B cell (primary cell): ENCODE data around the gene CNPPD1. TPM values are rescaled to one million over a fixed set of nuclear protein-coding genes. Genes with fewer than 3 reads are reported as not detected.

Source experiments
- ATAC-seq: fragments of 200-7000 bp; cut with Tn5 transposase; one replicate; pipeline ENCODE4 v1.10.0; 2021; ENCODE audit warnings: low read depth, mild to moderate bottlenecking, moderate number of reproducible peaks, moderate library complexity
- CTCF ChIA-PET: fragments of 350-600 bp; sonication (Branson Sonifier 250); formaldehyde crosslinking; loops from one replicate; lab custom pipeline; 2021; ENCODE audit warnings: antibody characterized with exemption, inconsistent platforms; lab: Charles Lee
- POLR2A ChIA-PET: fragments of 350-600 bp; sonication (Branson Sonifier 250); formaldehyde crosslinking; loops from one replicate; lab custom pipeline; 2021; ENCODE audit warnings: antibody characterized with exemption; lab: Charles Lee
- DNase-seq: peaks from one replicate; pipeline ENCODE4 v3.0.0; 2013
- H2AFZ ChIP-seq: 2 replicates; pipeline ENCODE4 v1.6.1; 2012; ENCODE audit warnings: mild to moderate bottlenecking, low read depth, low read length; ENCODE audit not compliant: insufficient read depth, poor library complexity, severe bottlenecking
- H3K27ac ChIP-seq, 2 donors: 1 replicate in 1 of 2; 2 replicates in 1 of 2; pipeline ENCODE4 v1.5.1; 2012 to 2013; ENCODE audit warnings: low read length in 2 of 2, mild to moderate bottlenecking in 2 of 2, moderate library complexity in 1 of 2
- H3K27me3 ChIP-seq, 4 experiments: fragments of 200-600 bp in 1 of 4; sonication (generic) in 1 of 4; replicated peaks in 1 of 4; 1 replicate in 2 of 4; 2 replicates in 2 of 4; pipeline versions ENCODE4 v1.6.1 to v1.7.0; 2013 to 2016; ENCODE audit warnings: low read length in 3 of 4, mild to moderate bottlenecking in 2 of 4, mixed read lengths in 1 of 4, moderate library complexity in 1 of 4; ENCODE audit not compliant: insufficient read depth in 4 of 4, control insufficient read depth in 3 of 4; ENCODE audit errors: control extremely low read depth in 1 of 4
- H3K36me3 ChIP-seq, 2 experiments: replicated peaks in 1 of 2; 1 replicate in 1 of 2; 2 replicates in 1 of 2; pipeline versions ENCODE4 v1.6.1 to v1.7.1; 2013; ENCODE audit warnings: low read length in 1 of 2; ENCODE audit not compliant: insufficient read depth in 2 of 2, control insufficient read depth in 1 of 2; ENCODE audit errors: control extremely low read depth in 1 of 2, extremely low read depth in 1 of 2
- H3K4me1 ChIP-seq, 2 donors: fragments of 200-600 bp in 1 of 2; sonication (generic) in 1 of 2; 1 replicate in 1 of 2; 2 replicates in 1 of 2; pipeline versions ENCODE4 v1.5.1 to v1.6.1; 2013 to 2017; ENCODE audit warnings: low read length in 2 of 2; ENCODE audit not compliant: control insufficient read depth in 2 of 2, insufficient read depth in 2 of 2
- H3K4me2 ChIP-seq: replicated peaks from 2 replicates; pipeline ENCODE3; 2012; ENCODE audit warnings: mild to moderate bottlenecking, low read depth, low read length; ENCODE audit not compliant: poor library complexity, severe bottlenecking
- H3K4me3 ChIP-seq, 5 experiments: fragments of 200-600 bp in 1 of 5; sonication (generic) in 1 of 5; 1 replicate in 3 of 5; 2 replicates in 2 of 5; pipeline versions ENCODE4 v1.5.1 to v1.7.0; 2011 to 2016; ENCODE audit warnings: low read length in 4 of 5, mild to moderate bottlenecking in 4 of 5, low read depth in 2 of 5, control low read depth in 1 of 5, moderate library complexity in 1 of 5; ENCODE audit not compliant: insufficient read depth in 1 of 5; ENCODE audit errors: control extremely low read depth in 1 of 5, extremely low read depth in 1 of 5
- H3K79me2 ChIP-seq: fragments of 200-600 bp; sonication (generic); one replicate; pipeline ENCODE4 v1.6.0; 2016; ENCODE audit warnings: low read length; ENCODE audit not compliant: control insufficient read depth, insufficient read depth
- H3K9ac ChIP-seq: fragments of 200-600 bp; sonication (generic); 2 replicates; pipeline ENCODE4 v1.6.1; 2017; ENCODE audit warnings: mild to moderate bottlenecking, low read length, moderate library complexity
- H3K9me3 ChIP-seq, 3 donors: one replicate each; pipeline versions ENCODE4 v1.6.1 to v1.7.1; 2013; ENCODE audit warnings: low read length in 2 of 3; ENCODE audit not compliant: control insufficient read depth in 2 of 3, insufficient read depth in 1 of 3; ENCODE audit errors: control extremely low read depth in 1 of 3
- H4K20me1 ChIP-seq: 2 replicates; pipeline ENCODE4 v1.6.0; 2012; ENCODE audit warnings: mild to moderate bottlenecking, low read length; ENCODE audit not compliant: insufficient read depth, control insufficient read depth, poor library complexity, severe bottlenecking
- H3K27ac Mint-ChIP-seq: one replicate; pipeline ENCODE4 v1.8.0; 2021; ENCODE audit warnings: mixed read lengths
- H3K27me3 Mint-ChIP-seq: one replicate; pipeline ENCODE4 v1.8.0; 2021; ENCODE audit warnings: mixed read lengths
- H3K4me1 Mint-ChIP-seq: one replicate; pipeline ENCODE4 v1.8.0; 2021; ENCODE audit warnings: mixed read lengths
- H3K4me3 Mint-ChIP-seq: one replicate; pipeline ENCODE4 v1.8.0; 2021; ENCODE audit warnings: mixed read lengths
- H3K9me3 Mint-ChIP-seq: one replicate; pipeline ENCODE4 v1.8.0; 2022; ENCODE audit warnings: mixed read lengths; ENCODE audit not compliant: insufficient read depth
- CTCF ChIP-seq: fragments of 200-600 bp; IDR thresholded peaks from one replicate; pipeline ENCODE4 v1.8.0; 2022; ENCODE audit warnings: antibody characterized with exemption, mild to moderate bottlenecking
- EZH2 ChIP-seq: IDR thresholded peaks from 2 replicates; pipeline ENCODE4 v1.6.1; 2012; ENCODE audit warnings: borderline replicate concordance, low read depth, mild to moderate bottlenecking, moderate library complexity, low read length; ENCODE audit not compliant: insufficient read depth, poor library complexity, severe bottlenecking
- WGBS: methylation state at CpG from one replicate; pipeline ENCODE4 v1.1.5; 2013; ENCODE audit warnings: missing lambda C conversion rate; ENCODE audit not compliant: insufficient coverage; 5-methylcytosine and 5-hydroxymethylcytosine counted together
- intact Hi-C: fragments of 100-400 bp; cut with micrococcal nuclease; formaldehyde crosslinking; loops from one replicate; pipeline ENCODE4 v1.10.0; 2022
- polyA plus RNA-seq: library from polyadenylated mRNA; depleted of rRNA; stranded (reverse); fragments of >200 nt; gene quantifications from 2 replicates; pipeline ENCODE4 v1.2.3, GENCODE V29; 2012
- total RNA-seq, 2 donors: library from RNA; stranded (reverse); fragments of 120-200 nt in 1 of 2; gene quantifications; 1 replicate in 1 of 2; 2 replicates in 1 of 2; pipeline versions ENCODE4 v1.2.3 to v1.2.4, GENCODE V29; 2013 to 2022

CNPPD1 gene
- total and polyA plus RNA-seq, 2 donors (not counting 1 experiment from before 2014, with no cell fraction given): 150 to 159 TPM

GRCh38 chr2:219178377-219179175 is 1.9 kb upstream of the CNPPD1 start:
- intact Hi-C loops: loop anchor here (1.0 to 5.0 kb wide), 3 partner anchors 28 to 961 kb away; partner anchors contain the start of genes ARPC2, GMPPA and ZFAND2B
- Mint-ChIP-seq H3K27ac (peak overlapping the region; percentile 88), H3K4me3 (peak overlapping the region; percentile 88), H3K4me1 (peaks cover 44% of the 10 kb centered on the region), H3K27me3 (no peaks in the 10 kb centered on the region), H3K9me3 (no peaks in the 10 kb centered on the region)
- Histone ChIP-seq H3K9me3 (no peaks in the 10 kb centered on the region), H3K4me1 (peaks cover 17 to 48% of the 10 kb centered on the region in 2 donors), H4K20me1 (peaks cover 52% of the 10 kb centered on the region), H3K27me3 (no peaks in the 10 kb centered on the region), H3K36me3 (peaks cover 4 to 58% of the 10 kb centered on the region in 2 experiments), H2AFZ (peak overlapping the region; percentile 83), H3K9ac (peak overlapping the region; percentile 97), H3K79me2 (peaks cover 56% of the 10 kb centered on the region), H3K4me3 (peak overlapping the region; percentile 69 to 97 (median 87)), H3K4me2 (peak overlapping the region; percentile 83), H3K27ac (peak overlapping the region in 1 of 2 donors; percentile 94)
- DNase-seq: no peak
- WGBS: 1% methylated on average over 40 of the region's 45 CpGs
- ChIA-PET POLR2A (interaction anchor here (0.5 to 4.0 kb wide), 4 partner anchors 12 to 101 kb away, joined by 3 to 46 read pairs (median 22); partner anchors contain the start of genes DNAJB2 and ZFAND2B), CTCF (interaction anchor here (1.2 to 3.1 kb wide), 4 partner anchors 8 to 116 kb away, joined by 3 to 18 read pairs (median 8); partner anchors contain the start of genes NHEJ1 and SLC23A3)
- no peak for TF ChIP-seq EZH2
- peak; percentile 15 for TF ChIP-seq CTCF
- peak; percentile 4 for ATAC-seq
